D341Med (cell line): ENCODE results near the gene BEAN1.
"Not testable (repeated sequence)": the region's sequence is repeated elsewhere in the genome, so short reads cannot be mapped to it uniquely, and the experiment has no call there.

ENCODE experiments used
- DNase-seq: peaks from one replicate; pipeline ENCODE4 v3.0.0; 2012; ENCODE audit warnings: low spot score

The BEAN1 gene

GRCh38 chr16:66486199-66486772 lies 59.2 kb downstream of the BEAN1 start:
- DNase-seq: no peak

- DNase-seq: no peak
Observed at GRCh38 chr16:66486773-66487579, 59.9 kb downstream of the BEAN1 start.

GRCh38 chr16:66487580-66488275 lies 60.6 kb downstream of the BEAN1 start:
- DNase-seq: no peak

GRCh38 chr16:66488505-66488904 lies 61.4 kb downstream of the BEAN1 start:
- DNase-seq: no peak

GRCh38 chr16:66489385-66489784 lies 62.3 kb downstream of the BEAN1 start:
- DNase-seq: no peak

GRCh38 chr16:66489818-66490217 lies 62.7 kb downstream of the BEAN1 start:
- DNase-seq: no peak

- DNase-seq: no peak
Observed at GRCh38 chr16:66490774-66491715, 64.0 kb downstream of the BEAN1 start.

GRCh38 chr16:66491716-66492064 lies 64.6 kb downstream of the BEAN1 start:
- no peak for DNase-seq

- no peak for DNase-seq
Observed at GRCh38 chr16:66493490-66494401, 66.7 kb downstream of the BEAN1 start.

GRCh38 chr16:66494916-66495315 lies 67.8 kb downstream of the BEAN1 start:
- DNase-seq: no peak

GRCh38 chr16:66495440-66495839 lies 68.3 kb downstream of the BEAN1 start:
- DNase-seq: no peak

GRCh38 chr16:66496226-66496625 lies 69.1 kb downstream of the BEAN1 start:
- DNase-seq: not testable (repeated sequence)

GRCh38 chr16:66497921-66498320 lies 70.8 kb downstream of the BEAN1 start:
- DNase-seq: not testable (repeated sequence)

GRCh38 chr16:66501563-66501962 lies 74.5 kb downstream of the BEAN1 start:
- not testable (repeated sequence) for DNase-seq

- DNase-seq: no peak
Observed at GRCh38 chr16:66502020-66502913, 75.2 kb downstream of the BEAN1 start.

GRCh38 chr16:66503030-66503429 lies 75.9 kb downstream of the BEAN1 start:
- DNase-seq: no peak

GRCh38 chr16:66503612-66504011 lies 76.5 kb downstream of the BEAN1 start:
- DNase-seq: no peak

GRCh38 chr16:66507731-66508239 lies 80.7 kb downstream of the BEAN1 start:
- no peak for DNase-seq

- DNase-seq: no peak
Observed at GRCh38 chr16:66508248-66508913, 81.3 kb downstream of the BEAN1 start.
